BLaER1 treated with 17β-estradiol and CSF1 and Interleukin-3, amounts not matched to agents 10 nM and 100 nM (cell line): Measurements from ENCODE around the gene PLXNB2.

Experiments used
- H3K27ac ChIP-seq, 11 experiments: shearing (Covaris generic); formaldehyde crosslinking; 2 replicates each; pipeline ENCODE4 v1.8.1; 2022
- H3K27me3 ChIP-seq, 11 experiments: shearing (Covaris generic); formaldehyde crosslinking; 2 replicates each; pipeline ENCODE4 v1.8.1; 2022
- H3K36me3 ChIP-seq, 11 experiments: shearing (Covaris generic); formaldehyde crosslinking; 2 replicates each; pipeline ENCODE4 v1.8.1; 2022
- H3K4me1 ChIP-seq, 10 experiments: shearing (Covaris generic); formaldehyde crosslinking; 2 replicates each; pipeline ENCODE4 v1.8.1; 2022
- H3K4me2 ChIP-seq, 11 experiments: shearing (Covaris generic); formaldehyde crosslinking; 2 replicates each; pipeline ENCODE4 v1.8.1; 2022
- H3K4me3 ChIP-seq, 10 experiments: shearing (Covaris generic); formaldehyde crosslinking; 2 replicates each; pipeline ENCODE4 v1.8.1; 2022
- H3K9ac ChIP-seq, 11 experiments: shearing (Covaris generic); formaldehyde crosslinking; 2 replicates each; pipeline ENCODE4 v1.8.1; 2022
- H3K9me3 ChIP-seq, 11 experiments: shearing (Covaris generic); formaldehyde crosslinking; replicated peaks in 1 of 11; 2 replicates each; pipeline ENCODE4 v1.8.1; 2022
- H4K20me1 ChIP-seq, 11 experiments: shearing (Covaris generic); formaldehyde crosslinking; 2 replicates each; pipeline ENCODE4 v1.8.1; 2022
- Cebpa-rat ChIP-seq, 11 experiments: shearing (Covaris generic); IDR thresholded peaks; 2 replicates each; pipeline ENCODE4 v1.8.1; 2022

The PLXNB2 gene

DNA sequence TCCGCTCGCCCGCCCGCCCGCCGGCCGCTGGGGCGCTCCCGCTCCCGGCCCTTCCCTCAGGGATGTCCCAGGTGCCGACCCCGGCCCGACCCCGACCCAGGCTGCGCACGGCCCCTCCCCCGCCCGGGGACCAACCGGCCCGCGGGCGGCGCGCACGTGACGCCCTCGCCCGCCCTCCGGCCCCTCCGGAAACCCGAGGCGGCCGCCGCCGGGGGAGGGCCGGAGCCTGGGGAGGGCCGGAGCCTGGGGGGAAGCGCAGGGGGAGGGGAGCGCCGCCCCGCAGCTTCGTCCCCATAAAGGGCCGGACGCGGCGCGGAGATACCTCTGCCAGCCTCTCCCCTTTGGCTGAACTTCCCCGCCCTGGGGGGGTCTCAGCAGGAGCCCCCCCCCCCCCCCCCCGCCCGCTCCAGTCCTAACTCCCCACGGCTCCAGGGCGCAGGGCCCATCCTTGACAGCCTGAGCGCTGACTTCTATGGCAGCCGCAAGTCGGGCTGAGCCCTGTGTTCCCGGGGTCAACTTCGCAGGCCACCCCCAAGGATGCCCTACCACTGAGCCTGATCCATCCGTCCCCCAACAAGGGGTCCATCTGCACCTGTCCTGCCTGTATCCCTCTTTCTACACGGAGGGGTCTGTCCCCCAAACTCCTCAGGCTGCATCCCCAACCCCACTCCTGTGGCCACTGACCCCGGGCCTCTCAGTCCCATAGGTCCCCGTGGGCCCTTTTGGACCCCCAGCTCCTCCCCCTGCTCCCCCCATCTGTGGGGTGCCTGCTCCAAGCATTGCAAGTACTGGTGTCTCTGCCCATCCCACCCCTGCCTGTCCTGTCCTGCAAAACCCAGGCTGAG lies 45.6 kb downstream of the PLXNB2 start, which contains the start of gene MAPK12:
MAPK12 (minus strand) TSS at position 69 of the 845 bp plus-strand sequence. CDS start 174 bp downstream, outside the sequence.
- Histone ChIP-seq H3K4me1 (peaks cover 36 to 62% (median 45%) of the 10 kb centered on the region in 10 experiments), H3K4me3 (peak within 1 kb of the TSS; percentile 71 to 80 (median 76)), H3K27me3 (no peaks in the 10 kb centered on the region), H4K20me1 (peaks cover 10 to 47% (median 29%) of the 10 kb centered on the region in 11 experiments; a peak in 18 of 22 replicates), H3K9ac (peak within 1 kb of the TSS; percentile 76 to 86 (median 84)), H3K36me3 (peaks cover 4 to 38% (median 19%) of the 10 kb centered on the region in 11 experiments; a peak in 20 of 22 replicates), H3K27ac (peak within 1 kb of the TSS; percentile 46 to 83 (median 75); a peak in 21 of 22 replicates), H3K4me2 (peak within 1 kb of the TSS; percentile 92 to 99 (median 97)), H3K9me3 (peaks cover 0 to 4% (median 0%) of the 10 kb centered on the region in 11 experiments; a peak in 3 of 22 replicates)
- TF ChIP-seq Cebpa-rat (IDR thresholded peaks at IDR 0.05) = no peak

DNA sequence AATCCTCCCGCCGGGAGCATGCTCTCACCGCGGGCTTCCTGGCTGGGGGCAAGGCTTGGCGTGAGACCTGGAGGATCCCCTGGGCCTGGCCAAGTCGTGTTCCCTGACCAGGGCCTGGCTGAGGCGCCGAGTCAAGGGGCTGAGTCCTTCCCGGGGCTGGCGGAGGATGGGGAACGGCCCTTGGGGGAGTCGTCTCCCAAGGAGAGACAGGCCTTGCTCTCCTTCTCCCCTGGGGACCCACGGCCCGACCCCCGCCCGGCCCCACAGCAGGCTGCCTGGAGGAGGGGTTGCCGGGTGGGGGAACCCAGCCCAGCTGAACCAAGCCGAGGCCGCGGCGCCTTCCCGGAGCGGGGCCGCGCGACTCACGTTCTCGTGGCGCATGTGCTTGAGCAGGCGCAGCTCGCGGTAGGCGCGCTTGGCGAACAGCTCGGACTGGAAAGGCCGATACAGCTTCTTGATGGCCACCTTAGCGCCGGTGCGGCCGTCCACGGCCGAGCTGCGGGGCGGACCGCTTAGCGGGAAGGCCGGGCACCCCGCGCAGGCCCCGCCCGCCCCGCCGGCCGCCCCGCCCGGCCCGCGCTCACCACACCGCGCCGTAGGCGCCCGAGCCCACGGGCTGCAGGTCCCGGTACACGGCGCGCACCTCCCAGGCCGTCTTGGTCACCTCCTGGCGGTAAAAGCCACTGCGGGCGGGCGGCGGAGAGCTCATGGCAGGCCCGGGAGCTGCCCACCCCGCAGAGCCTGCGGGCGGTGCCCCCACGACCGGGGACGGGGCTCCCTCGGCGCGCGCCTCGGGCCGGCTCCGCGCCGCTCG lies 46.4 kb downstream of the PLXNB2 start:
- Histone ChIP-seq H3K36me3 (peaks cover 12 to 43% (median 24%) of the 10 kb centered on the region in 11 experiments; a peak in 19 of 22 replicates), H3K4me1 (peaks cover 36 to 57% (median 45%) of the 10 kb centered on the region in 10 experiments), H4K20me1 (peaks cover 10 to 55% (median 37%) of the 10 kb centered on the region in 11 experiments; a peak in 18 of 22 replicates), H3K9ac (peak overlapping the region; percentile 76 to 86 (median 84)), H3K9me3 (no peaks in the 10 kb centered on the region), H3K27ac (peak overlapping the region; percentile 46 to 83 (median 75); a peak in 21 of 22 replicates), H3K4me3 (peak overlapping the region; percentile 71 to 80 (median 76)), H3K27me3 (no peaks in the 10 kb centered on the region), H3K4me2 (peak overlapping the region; percentile 92 to 99 (median 97))
- no peak for TF ChIP-seq Cebpa-rat (IDR thresholded peaks at IDR 0.05)

- no peaks in the 10 kb centered on the region for H3K9me3 ChIP-seq
- peak overlapping the region; percentile 46 to 83 (median 75); a peak in 21 of 22 replicates for H3K27ac ChIP-seq
- no peak for TF ChIP-seq Cebpa-rat (IDR thresholded peaks at IDR 0.05)
- H3K4me1 ChIP-seq = peaks cover 33 to 54% (median 43%) of the 10 kb centered on the region in 10 experiments
- H3K9ac ChIP-seq = peak overlapping the region; percentile 76 to 86 (median 84)
- H4K20me1 ChIP-seq = peaks cover 10 to 61% (median 38%) of the 10 kb centered on the region in 11 experiments; a peak in 18 of 22 replicates
- peak overlapping the region; percentile 92 to 99 (median 97) for H3K4me2 ChIP-seq
- no peaks in the 10 kb centered on the region for H3K27me3 ChIP-seq
- H3K4me3 ChIP-seq = peak overlapping the region; percentile 71 to 80 (median 76)
- H3K36me3 ChIP-seq = peaks cover 12 to 49% (median 29%) of the 10 kb centered on the region in 11 experiments; a peak in 20 of 22 replicates
Measured at GRCh38 chr22:50260434-50260800, 47.0 kb downstream of the PLXNB2 start.

DNA sequence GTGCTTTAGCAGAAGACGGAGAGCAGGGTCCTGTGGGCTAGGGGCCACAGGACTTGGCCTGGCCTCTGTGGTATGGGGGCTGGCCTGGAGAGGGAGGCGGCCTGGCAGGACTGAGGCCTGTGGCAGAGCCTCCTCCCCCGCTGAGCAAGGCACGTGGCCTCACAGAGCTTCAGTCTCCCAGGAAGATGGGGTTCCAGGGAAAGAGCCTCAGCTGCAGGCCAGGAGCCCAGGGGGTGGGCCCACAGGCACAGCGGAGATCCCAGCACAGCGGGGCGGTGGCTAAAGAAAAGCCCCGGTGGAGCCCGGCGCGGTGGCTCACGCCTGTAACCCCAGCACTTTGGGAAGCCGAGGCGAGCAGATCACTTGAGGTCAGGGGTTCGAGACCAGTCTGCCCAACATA lies 48.1 kb downstream of the PLXNB2 start:
- Histone ChIP-seq H3K4me1 (peaks cover 29 to 43% (median 36%) of the 10 kb centered on the region in 10 experiments), H3K4me2 (peak overlapping the region in 8 of 11 experiments; percentile 11 to 59 (median 32); a peak in 12 of 22 replicates), H3K4me3 (no peak overlapping the region), H3K27ac (no peak overlapping the region), H4K20me1 (peaks cover 10 to 64% (median 38%) of the 10 kb centered on the region in 11 experiments; a peak in 18 of 22 replicates), H3K9ac (peak overlapping the region in 6 of 11 experiments; percentile 8 to 57 (median 38); a peak in 3 of 22 replicates), H3K9me3 (no peaks in the 10 kb centered on the region), H3K27me3 (no peaks in the 10 kb centered on the region), H3K36me3 (peaks cover 12 to 52% (median 35%) of the 10 kb centered on the region in 11 experiments; a peak in 20 of 22 replicates)
- no peak for TF ChIP-seq Cebpa-rat (IDR thresholded peaks at IDR 0.05)

DNA sequence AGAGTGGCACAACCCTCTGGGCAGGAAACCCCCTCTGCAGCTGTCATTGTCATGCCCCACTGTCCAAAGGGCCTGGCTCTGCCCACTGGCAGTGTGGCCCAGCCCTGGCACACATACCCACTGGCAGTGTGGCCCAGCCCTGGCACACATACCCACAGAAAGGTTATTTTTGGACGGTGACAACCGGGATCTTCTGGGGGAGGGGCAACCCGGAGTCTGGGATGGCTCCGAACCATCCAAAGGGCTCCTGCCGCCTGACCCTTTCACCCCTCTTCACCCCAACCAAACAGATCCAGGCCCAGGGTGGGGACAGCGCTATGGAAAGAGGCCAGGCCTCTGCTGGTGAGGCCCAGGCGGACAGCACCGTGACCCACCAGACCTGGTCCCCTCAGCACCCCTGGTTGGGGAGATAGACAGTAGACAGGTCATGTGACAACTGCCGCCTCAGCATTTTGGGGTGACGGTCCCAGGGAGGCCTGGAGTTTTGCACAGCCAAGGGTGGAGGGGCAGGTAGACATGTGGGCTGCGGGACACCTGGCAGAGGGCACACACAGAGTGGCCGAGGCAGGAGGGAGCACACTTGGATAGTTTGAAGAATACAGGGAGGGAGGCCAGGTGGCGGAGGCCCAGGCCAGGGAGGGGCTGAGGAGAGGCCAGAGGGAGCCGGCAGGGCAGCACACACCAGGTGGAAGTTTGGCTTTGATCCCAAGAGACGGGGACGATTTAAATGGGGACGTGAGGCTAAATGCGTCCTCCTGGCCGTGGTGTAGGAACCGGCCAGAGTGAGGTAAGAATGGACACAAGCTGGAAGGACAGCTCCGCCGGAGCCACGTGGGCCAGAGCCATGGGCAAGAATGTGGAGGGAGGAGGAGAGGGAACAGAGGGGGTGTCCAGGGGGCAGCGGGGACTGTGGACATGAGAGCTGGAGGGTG lies 48.8 kb downstream of the PLXNB2 start:
- Histone ChIP-seq H3K9me3 (no peaks in the 10 kb centered on the region), H3K4me3 (no peak overlapping the region), H3K27ac (no peak overlapping the region), H3K4me2 (peak overlapping the region in 8 of 11 experiments; percentile 11 to 59 (median 32); a peak in 10 of 22 replicates), H3K4me1 (peaks cover 27 to 41% (median 35%) of the 10 kb centered on the region in 10 experiments), H3K36me3 (peaks cover 12 to 58% (median 36%) of the 10 kb centered on the region in 11 experiments; a peak in 20 of 22 replicates), H3K9ac (peak overlapping the region in 7 of 11 experiments; percentile 8 to 57 (median 41); a peak in 5 of 22 replicates), H3K27me3 (no peaks in the 10 kb centered on the region), H4K20me1 (peaks cover 10 to 70% (median 38%) of the 10 kb centered on the region in 11 experiments; a peak in 18 of 22 replicates)
- no peak for TF ChIP-seq Cebpa-rat (IDR thresholded peaks at IDR 0.05)

- TF ChIP-seq Cebpa-rat (IDR thresholded peaks at IDR 0.05) = no peak
- H3K36me3 ChIP-seq = peaks cover 12 to 66% (median 42%) of the 10 kb centered on the region in 11 experiments; a peak in 20 of 22 replicates
- H3K27me3 ChIP-seq = no peaks in the 10 kb centered on the region
- H3K9me3 ChIP-seq = no peaks in the 10 kb centered on the region
- H3K4me1 ChIP-seq = peaks cover 19 to 36% (median 26%) of the 10 kb centered on the region in 10 experiments
- peak overlapping the region in 3 of 11 experiments; percentile 41 to 46 (median 44); a peak in 2 of 22 replicates for H3K9ac ChIP-seq
- H3K27ac ChIP-seq = no peak overlapping the region
- peaks cover 10 to 77% (median 41%) of the 10 kb centered on the region in 11 experiments; a peak in 21 of 22 replicates for H4K20me1 ChIP-seq
- no peak overlapping the region for H3K4me2 ChIP-seq
- no peak overlapping the region for H3K4me3 ChIP-seq
Measured at GRCh38 chr22:50257451-50258360, 49.7 kb downstream of the PLXNB2 start.

- H3K4me2 ChIP-seq = no peak overlapping the region
- no peak overlapping the region for H3K9ac ChIP-seq
- TF ChIP-seq Cebpa-rat (IDR thresholded peaks at IDR 0.05) = no peak
- no peak overlapping the region for H3K27ac ChIP-seq
- H3K36me3 ChIP-seq = peaks cover 12 to 68% (median 44%) of the 10 kb centered on the region in 11 experiments; a peak in 20 of 22 replicates
- peaks cover 13 to 36% (median 21%) of the 10 kb centered on the region in 10 experiments for H3K4me1 ChIP-seq
- H3K9me3 ChIP-seq = no peaks in the 10 kb centered on the region
- no peak overlapping the region for H3K4me3 ChIP-seq
- peaks cover 10 to 84% (median 48%) of the 10 kb centered on the region in 11 experiments; a peak in 21 of 22 replicates for H4K20me1 ChIP-seq
- no peaks in the 10 kb centered on the region for H3K27me3 ChIP-seq
Measured at GRCh38 chr22:50257041-50257440, 50.4 kb downstream of the PLXNB2 start.
